DMS53 (cell line): ENCODE results near the gene PITPNC1.
"Not testable (repeated sequence)": the region's sequence is repeated elsewhere in the genome, so short reads cannot be mapped to it uniquely, and the experiment has no call there.

Experiments
- DNase-seq: peaks from one replicate; lab custom pipeline; 2025; lab: John Stamatoyannopoulos, UW

Gene PITPNC1

DNA sequence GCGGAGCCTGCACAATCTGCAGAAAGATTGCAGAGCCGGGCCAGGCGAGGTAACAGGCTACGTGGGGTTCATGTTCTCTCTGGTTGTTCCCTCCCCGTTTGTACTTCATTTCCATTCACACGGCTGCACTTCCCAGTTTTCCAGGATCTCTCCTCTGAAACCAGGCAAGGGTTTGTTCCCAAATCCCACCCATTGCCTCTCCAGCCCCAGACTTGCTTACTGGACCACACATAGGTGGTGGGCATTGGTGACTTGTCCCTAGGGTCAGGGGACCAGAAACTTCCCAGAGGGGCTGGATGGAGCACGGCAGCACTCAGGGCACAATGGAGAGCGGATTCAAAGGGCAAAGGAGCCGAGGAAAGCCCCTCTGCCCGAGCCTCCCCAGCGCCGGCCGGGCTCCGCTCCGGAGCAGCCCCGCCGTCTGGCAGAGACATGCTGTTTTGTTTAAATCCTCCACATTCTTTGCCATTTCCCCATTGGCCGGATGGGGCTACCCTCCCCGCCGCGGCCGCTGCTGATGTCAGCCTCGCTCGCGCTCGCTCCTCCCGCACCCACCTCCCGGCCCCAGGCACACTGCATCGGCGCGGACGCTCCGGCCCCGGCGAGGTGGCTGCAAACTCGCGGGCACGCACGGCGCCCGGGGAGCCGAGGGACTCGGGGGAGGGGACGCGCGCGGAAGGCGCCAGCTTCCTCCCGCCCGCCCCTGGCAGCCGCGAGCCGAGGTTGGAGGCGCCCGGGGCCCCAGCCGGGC, at the start of gene PITPNC1:
TSS of gene PITPNC1 (plus strand) at position 545 of the 751 bp plus-strand sequence.
- peak; percentile 94 for DNase-seq

- no peak for DNase-seq
These were observed 49.1 kb upstream of the PITPNC1 start for GRCh38 chr17:67328026-67328425.

DNA sequence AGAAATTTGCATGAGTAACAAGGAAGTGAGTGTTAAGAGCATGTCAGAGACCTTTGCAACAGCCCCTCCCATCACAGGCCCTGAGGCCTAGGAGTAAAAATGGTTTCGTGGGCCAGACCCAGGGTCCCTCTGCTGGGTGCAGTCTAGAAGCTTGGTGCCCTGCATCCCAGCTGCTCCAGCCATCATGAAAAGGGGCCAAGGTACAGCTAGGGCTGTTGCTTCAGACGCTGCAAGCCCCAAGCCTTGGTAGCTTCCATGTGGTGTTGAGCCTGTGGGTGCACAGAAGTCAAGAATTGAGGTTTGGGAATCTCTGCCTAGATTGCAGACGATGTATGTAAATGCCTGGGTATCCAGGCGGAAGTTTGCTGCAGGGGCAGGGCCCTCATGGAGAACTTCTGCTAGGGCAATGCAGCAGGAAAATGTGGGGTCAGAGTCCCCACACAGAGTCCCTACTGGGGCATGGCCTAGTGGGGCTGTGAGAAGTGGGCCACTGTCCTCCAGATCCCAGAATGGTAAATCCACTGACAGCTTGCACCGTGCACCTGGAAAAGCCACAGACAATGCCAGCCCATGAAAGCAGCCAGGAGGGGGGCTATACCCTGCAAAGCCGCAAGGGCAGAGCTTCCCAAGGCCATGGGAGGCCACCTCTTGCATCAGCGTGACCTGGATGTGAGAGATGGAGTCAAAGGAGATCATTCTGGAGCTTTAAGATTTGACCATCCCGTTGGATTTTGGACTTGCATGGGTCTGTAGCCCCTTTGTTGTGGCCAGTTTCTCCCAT, 45.5 kb upstream of the PITPNC1 start:
- DNase-seq = not testable (repeated sequence)

DNA sequence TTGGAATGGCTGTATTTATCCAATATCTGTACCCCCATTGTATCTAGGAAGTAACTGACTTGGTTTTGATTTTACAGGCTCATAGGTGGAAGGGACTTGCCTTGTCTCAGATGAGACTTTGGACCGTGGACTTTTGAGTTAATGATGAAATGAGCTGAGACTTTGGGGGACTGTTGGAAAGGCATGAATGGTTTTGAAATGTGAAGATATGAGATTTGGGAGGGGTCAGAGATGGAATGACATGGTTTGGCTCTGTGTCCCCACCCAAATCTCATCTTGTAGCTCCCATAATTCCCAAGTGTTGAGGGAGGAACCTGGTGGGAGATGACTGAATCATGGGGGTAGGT, 44.9 kb upstream of the PITPNC1 start:
- DNase-seq = not testable (repeated sequence)

DNA sequence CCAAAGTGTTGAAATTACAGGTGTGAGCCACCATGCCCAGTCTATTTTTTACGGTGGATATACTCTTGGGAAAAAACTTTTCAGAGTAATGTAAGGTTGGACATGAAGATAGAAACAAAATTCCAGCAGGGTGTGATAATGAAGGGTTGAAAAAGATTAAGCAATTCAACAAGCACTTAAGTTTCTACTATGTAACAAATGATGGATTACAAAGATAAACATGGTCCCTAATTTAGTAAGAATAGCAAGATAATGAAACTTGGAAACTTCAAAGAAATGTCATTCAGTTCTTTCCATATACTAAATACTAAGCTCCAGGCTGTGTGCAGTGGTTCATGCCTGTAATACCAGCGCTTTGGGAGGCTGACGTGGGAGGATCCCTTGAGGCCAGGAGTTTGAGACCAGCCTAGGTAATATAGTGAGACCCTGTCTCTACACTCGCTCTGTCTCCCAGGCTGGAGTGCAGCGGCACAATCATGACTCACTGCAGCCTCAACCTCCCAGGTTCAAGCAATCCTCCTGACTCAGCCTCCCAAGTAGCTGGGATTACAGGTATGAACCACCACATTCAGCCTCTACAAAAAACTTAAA, 41.7 kb upstream of the PITPNC1 start:
- peak; percentile 35 for DNase-seq

GRCh38 chr17:67336859-67337258, 40.2 kb upstream of the PITPNC1 start:
- no peak for DNase-seq

- DNase-seq = not testable (repeated sequence)
These were observed 38.7 kb upstream of the PITPNC1 start for GRCh38 chr17:67338353-67338752.

DNA sequence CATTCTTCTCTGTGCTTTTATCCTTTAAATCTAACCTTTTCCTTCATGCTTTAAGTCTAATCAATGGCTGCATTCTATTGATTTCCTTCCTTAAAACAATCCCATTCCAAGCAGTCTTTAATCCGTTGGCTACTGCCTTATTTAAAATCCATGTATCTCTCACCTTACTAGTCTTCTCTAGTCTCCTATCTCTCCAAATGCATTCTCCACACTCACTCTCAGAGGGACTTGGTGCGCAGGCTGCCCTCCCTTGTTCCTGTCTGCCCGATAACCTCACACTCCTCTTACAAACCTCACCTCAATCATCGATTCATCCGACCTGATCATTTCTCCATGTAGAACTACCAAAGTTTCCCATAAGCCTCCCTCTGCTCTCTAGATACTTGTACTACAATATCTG, 33.8 kb upstream of the PITPNC1 start:
- no peak for DNase-seq

DNA sequence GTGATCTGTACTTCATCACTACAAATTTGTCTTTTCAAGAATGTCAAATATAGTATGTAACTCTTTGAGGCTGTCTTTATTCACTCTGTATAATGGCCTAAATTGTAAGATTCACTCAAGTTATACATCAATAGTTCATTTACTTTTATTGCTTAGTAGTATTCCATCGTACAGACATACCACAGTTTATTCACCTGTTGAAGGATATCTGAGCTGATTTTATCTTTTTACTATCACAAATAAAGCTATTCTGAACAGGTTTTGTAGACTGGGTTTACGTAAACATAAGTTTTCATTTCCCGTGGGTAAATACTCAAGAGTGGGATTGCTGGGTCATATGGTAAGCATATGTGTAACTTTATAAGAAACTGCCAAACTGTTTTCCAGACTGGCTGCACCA, 29.3 kb upstream of the PITPNC1 start:
- no peak for DNase-seq

DNA sequence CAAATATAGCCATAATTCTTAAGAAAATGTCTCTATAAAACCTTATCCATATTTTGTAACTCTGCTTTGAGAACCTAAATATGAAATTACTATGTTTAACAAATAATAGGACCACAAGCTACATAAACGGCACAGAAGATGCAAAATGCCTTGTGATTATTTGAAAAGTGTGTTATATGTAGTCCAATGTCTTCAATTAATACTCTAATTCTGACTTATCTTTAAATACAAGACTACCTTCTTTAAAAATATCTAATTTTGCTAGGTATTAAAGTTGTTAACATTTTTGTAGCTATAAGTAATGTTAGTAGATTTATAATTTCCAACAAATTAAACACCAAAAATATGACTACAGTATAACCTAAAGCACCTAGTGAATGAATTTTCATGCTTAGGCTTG, 27.7 kb upstream of the PITPNC1 start:
- DNase-seq = no peak

GRCh38 chr17:67353161-67353560, 23.9 kb upstream of the PITPNC1 start:
- no peak for DNase-seq

- DNase-seq = no peak
These were observed 23.0 kb upstream of the PITPNC1 start for GRCh38 chr17:67353929-67354574.

DNA sequence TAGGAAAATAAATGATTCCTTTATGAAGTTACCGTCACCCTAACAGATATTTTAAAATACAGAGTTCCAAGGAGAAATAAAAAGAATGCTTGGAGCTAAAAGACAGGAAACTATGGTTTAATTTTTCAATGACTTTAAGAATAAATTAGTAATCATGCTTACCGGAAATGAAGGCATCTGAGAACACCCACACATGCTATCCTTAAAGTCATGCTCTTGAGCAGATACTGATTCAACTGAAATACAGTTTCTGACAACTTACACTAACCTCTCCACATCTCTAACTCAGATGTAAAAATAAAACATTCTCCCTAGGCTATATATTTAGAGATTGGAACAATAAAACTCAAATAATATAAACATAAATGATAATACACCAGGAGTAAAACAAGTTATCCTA, 18.5 kb upstream of the PITPNC1 start:
- DNase-seq = no peak

GRCh38 chr17:67359960-67360791, 16.9 kb upstream of the PITPNC1 start:
- peak; percentile 38 for DNase-seq

GRCh38 chr17:67360880-67361279, 16.2 kb upstream of the PITPNC1 start:
- no peak for DNase-seq

- DNase-seq = no peak
These were observed 14.9 kb upstream of the PITPNC1 start for GRCh38 chr17:67362173-67362572.

DNA sequence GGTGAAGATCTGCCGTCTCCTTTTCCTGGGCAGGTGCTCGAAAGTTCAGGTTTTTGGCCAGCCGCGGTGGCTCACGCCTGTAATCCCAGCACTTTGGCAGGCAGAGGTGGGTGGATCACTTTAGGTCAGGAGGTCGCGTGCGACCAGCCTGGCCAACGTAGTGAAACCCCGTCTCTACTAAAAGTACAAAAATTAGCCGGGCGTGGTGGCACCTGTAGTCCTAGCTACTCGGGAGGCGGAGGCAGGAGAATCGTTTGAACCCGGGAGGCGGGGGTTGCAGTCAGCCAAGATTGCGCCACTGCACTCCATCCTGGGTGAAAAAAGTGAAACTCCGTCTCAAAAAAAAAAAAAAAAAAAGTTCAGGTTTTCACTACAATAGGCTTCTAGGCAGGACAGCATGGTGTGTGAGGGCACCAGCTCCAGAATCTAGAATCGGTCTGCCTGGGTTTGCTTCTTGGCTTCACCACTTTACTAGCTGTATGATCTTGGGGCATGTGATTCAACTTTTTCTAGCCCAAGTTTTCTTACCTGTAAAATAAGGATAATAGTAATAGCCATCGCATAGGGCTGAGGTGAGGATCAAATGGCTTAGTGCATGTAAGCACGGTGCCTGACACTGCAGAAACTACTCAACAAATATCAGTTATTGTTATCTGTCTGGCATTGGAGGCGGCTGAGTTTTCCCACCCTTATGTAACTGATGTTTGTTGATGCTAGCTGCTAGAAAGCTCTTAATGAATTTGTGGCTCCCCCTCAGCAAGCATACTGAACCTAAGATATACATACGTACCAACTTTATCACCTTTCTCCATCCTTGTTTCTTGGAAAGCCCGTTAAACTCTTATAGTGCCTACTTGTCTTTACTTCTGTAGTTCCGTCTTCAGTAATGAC, 12.0 kb upstream of the PITPNC1 start:
- DNase-seq = no peak

- peak; percentile 44 for DNase-seq
These were observed 11.3 kb upstream of the PITPNC1 start for GRCh38 chr17:67365738-67366192.

GRCh38 chr17:67366193-67367157, 10.6 kb upstream of the PITPNC1 start, which contains the start of gene PSMD12:
PSMD12 (minus strand) TSS chr17:67366577; CDS start chr17:67366519, 58 bp downstream.
- DNase-seq = peak; percentile 96
